ENCODE results near the gene ZNF771. TPM values are rescaled to one million over a fixed set of nuclear protein-coding genes. Genes with fewer than 3 reads are reported as not detected.
A peak's percentile ranks its signal among the peaks of the same experiment; 100 is the strongest.

Gene ZNF771
- total RNA-seq, 2 experiments from 2014 or later: 0.80 to 1.2 TPM

DNA sequence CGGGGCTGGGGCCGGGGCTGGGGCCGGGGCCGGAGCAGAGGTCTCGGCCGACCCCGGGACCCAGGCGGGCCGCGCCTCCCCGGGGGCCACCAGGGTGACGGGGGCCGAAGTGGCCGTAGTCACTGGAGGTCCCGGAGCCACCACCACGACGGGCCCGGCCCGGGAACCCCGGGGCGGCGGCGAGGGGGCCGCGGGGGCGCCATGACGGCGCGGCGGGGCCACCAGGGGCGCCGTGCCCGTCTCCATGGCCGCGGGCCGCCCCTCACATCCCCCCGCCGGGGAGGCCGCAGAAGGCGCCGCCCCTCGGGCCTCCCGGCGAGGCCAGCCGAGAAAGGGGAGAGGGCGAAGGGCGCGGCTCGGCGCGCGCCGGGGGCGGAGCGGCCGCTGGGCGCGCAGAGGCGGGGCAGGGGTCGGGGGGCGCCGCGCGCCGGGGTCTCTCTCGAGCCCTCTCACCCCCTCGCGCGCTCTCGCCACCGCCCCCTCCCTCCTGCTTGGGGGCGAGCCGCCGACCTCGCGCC lies 37.4 kb upstream of the ZNF771 start:
- Histone ChIP-seq H3K27me3 (ENCODE audit: control insufficient read depth in 1 of 2, insufficient read depth in 2 of 2, low read length in 2 of 2) (no peaks in the 10 kb centered on the region), H3K4me1 (ENCODE audit: insufficient read depth, low read length) (peaks cover 50% of the 10 kb centered on the region), H3K4me3 (ENCODE audit: low read length) (peak overlapping the region; percentile 77), H3K9me3 (ENCODE audit: control insufficient read depth in 1 of 2, insufficient read depth in 1 of 2, low read length in 2 of 2) (no peaks in the 10 kb centered on the region), H3K27ac (ENCODE audit: low read depth in 1 of 2, low read length in 2 of 2) (peak overlapping the region in 1 of 2 donors; percentile 46), H3K36me3 (ENCODE audit: insufficient read depth, low read length) (peaks cover 13% of the 10 kb centered on the region)
- H3K4me1 Mint-ChIP-seq (ENCODE audit: low read depth): peaks cover 56% of the 10 kb centered on the region
- DNase-seq (no peak), ATAC-seq (ENCODE audit: poor library complexity) (no peak)
- CTCF ChIA-PET: interaction anchor here (0.8 to 2.7 kb wide), 6 partner anchors 15 to 304 kb away, joined by 3 to 19 read pairs (median 4); partner anchors contain the start of genes CD2BP2 and ZNF48
- no peak for TF ChIP-seq CTCF (IDR thresholded peaks at IDR 0.05)
- H3K27ac Mint-ChIP-seq: peak overlapping the region; percentile 81
- peaks cover 23% of the 10 kb centered on the region for H3K36me3 Mint-ChIP-seq (ENCODE audit: low read depth)
- POLR2A ChIA-PET: interaction anchor here (1.0 to 6.0 kb wide), 23 partner anchors 11 to 562 kb away, joined by 3 to 153 read pairs (median 7); partner anchors contain the start of genes ALDOA, CD2BP2, CORO1A and DCTPP1
- H3K27me3 Mint-ChIP-seq: no peaks in the 10 kb centered on the region
- no peaks in the 10 kb centered on the region for H3K9me3 Mint-ChIP-seq
- peak overlapping the region; percentile 85 for H3K4me3 Mint-ChIP-seq
- intact Hi-C loops (cut with DNase I, micrococcal nuclease): loop anchor here (1.0 to 10.0 kb wide), 7 partner anchors 8 to 555 kb away; partner anchors contain the start of genes CD2BP2 (in 2 of the 2), FBRS (in 1 of the 2), FBXL19 (in 1 of the 2) and ZNF771 (in 1 of the 2)

DNA sequence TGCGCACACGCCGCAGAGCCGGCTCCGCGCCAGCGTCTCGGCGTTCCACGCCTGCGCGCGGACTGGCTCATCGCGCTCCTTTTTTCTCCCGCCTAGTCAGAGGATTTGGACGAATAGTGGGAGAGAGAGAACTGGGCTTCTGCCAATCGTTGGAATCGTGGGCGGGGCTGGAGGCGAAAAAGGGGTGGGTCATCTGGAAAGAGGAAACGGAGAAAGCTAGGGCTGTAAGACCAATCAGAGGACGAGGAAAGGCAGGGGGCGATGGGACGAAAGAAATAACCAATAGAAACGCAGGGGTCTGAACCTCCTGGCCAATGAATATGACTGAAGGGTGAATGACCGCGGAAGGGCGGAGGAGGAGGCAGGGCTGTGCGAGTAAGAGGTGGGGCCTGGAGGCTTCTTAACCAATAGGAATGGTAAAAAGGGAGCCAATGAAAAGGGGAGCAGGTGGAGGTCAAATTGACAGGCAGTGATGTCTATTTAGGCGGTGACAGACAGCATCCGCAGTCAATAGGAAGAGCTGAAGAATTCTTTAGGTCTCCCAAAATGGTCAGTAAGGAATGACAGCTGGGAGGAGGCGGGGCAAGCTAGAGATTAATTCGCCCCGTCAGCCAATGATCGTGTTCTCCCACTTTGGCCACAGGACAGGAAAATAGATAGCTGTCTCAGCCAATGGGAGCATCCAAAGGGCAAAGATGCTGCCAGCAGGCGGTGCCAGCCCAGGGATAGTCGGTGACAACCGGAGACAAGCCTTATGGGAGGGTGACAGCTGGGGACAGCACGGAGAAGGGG lies 36.8 kb upstream of the ZNF771 start, which contains the start of gene TBC1D10B:
TBC1D10B (minus strand) TSS at position 39 of the 792 bp plus-strand sequence. CDS start 311 bp downstream, outside the sequence.
- Mint-ChIP-seq H3K36me3 (ENCODE audit: low read depth) (peaks cover 16% of the 10 kb centered on the region), H3K27ac (peak within 1 kb of the TSS; percentile 82), H3K27me3 (no peaks in the 10 kb centered on the region), H3K4me3 (peak within 1 kb of the TSS; percentile 93), H3K9me3 (no peaks in the 10 kb centered on the region), H3K4me1 (ENCODE audit: low read depth) (peaks cover 51% of the 10 kb centered on the region)
- intact Hi-C loops (cut with DNase I, micrococcal nuclease): loop anchor here (1.0 to 10.0 kb wide), 7 partner anchors 8 to 554 kb away; partner anchors contain the start of genes CD2BP2 (in 2 of the 2), FBRS (in 1 of the 2), FBXL19 (in 1 of the 2) and ZNF771 (in 1 of the 2)
- Histone ChIP-seq H3K9me3 (ENCODE audit: control insufficient read depth in 1 of 2, insufficient read depth in 1 of 2, low read length in 2 of 2) (no peaks in the 10 kb centered on the region), H3K4me3 (ENCODE audit: low read length) (peak within 1 kb of the TSS; percentile 77), H3K4me1 (ENCODE audit: insufficient read depth, low read length) (peaks cover 49% of the 10 kb centered on the region), H3K27ac (ENCODE audit: low read depth in 1 of 2, low read length in 2 of 2) (peak within 1 kb of the TSS; percentile 59 to 78), H3K27me3 (ENCODE audit: control insufficient read depth in 1 of 2, insufficient read depth in 2 of 2, low read length in 2 of 2) (no peaks in the 10 kb centered on the region), H3K36me3 (ENCODE audit: insufficient read depth, low read length) (peaks cover 10% of the 10 kb centered on the region)
- TF ChIP-seq CTCF (IDR thresholded peaks at IDR 0.05): peak; percentile 27
- DNase-seq (peak; percentile 97 to 100 (median 99)), ATAC-seq (ENCODE audit: poor library complexity) (peak; percentile 84)
- POLR2A ChIA-PET: interaction anchor here (0.7 to 6.0 kb wide), 30 partner anchors 10 to 563 kb away, joined by 3 to 153 read pairs (median 6); partner anchors contain the start of genes ALDOA, CD2BP2, CORO1A and DCTPP1
- CTCF ChIA-PET: interaction anchor here (0.8 to 2.7 kb wide), 10 partner anchors 9 to 304 kb away, joined by 3 to 19 read pairs (median 6); partner anchors contain the start of genes CD2BP2, DCTPP1, SEPTIN1 and ZNF48

- no peaks in the 10 kb centered on the region for H3K27me3 Mint-ChIP-seq
- H3K4me1 Mint-ChIP-seq (ENCODE audit: low read depth): peaks cover 48% of the 10 kb centered on the region
- ChIA-PET POLR2A (interaction anchor here (0.7 to 6.0 kb wide), 26 partner anchors 9 to 563 kb away, joined by 3 to 153 read pairs (median 6); partner anchors contain the start of genes ALDOA, CD2BP2, CORO1A and DCTPP1), CTCF (interaction anchor here (0.9 to 2.7 kb wide), 6 partner anchors 9 to 58 kb away, joined by 3 to 19 read pairs (median 6); partner anchors contain the start of genes DCTPP1, SEPTIN1 and ZNF771)
- TF ChIP-seq CTCF (IDR thresholded peaks at IDR 0.05): no peak
- DNase-seq: no peak
- peak overlapping the region; percentile 81 for H3K27ac Mint-ChIP-seq
- H3K4me3 ChIP-seq (ENCODE audit: low read length): peak overlapping the region; percentile 55
- ATAC-seq (ENCODE audit: poor library complexity): no peak
- H3K27me3 ChIP-seq (ENCODE audit: control insufficient read depth in 1 of 2, insufficient read depth in 2 of 2, low read length in 2 of 2): no peaks in the 10 kb centered on the region
- intact Hi-C loops (cut with DNase I, micrococcal nuclease): loop anchor here (2.0 to 10.0 kb wide), 5 partner anchors 17 to 553 kb away; partner anchors contain the start of genes CD2BP2 (in 1 of the 2), FBRS (in 1 of the 2), FBXL19 (in 1 of the 2) and ZNF771 (in 1 of the 2)
- no peaks in the 10 kb centered on the region for H3K9me3 ChIP-seq (ENCODE audit: control insufficient read depth in 1 of 2, insufficient read depth in 1 of 2, low read length in 2 of 2)
- peaks cover 13% of the 10 kb centered on the region for H3K36me3 ChIP-seq (ENCODE audit: insufficient read depth, low read length)
- peak overlapping the region; percentile 59 to 78 for H3K27ac ChIP-seq (ENCODE audit: low read depth in 1 of 2, low read length in 2 of 2)
- H3K36me3 Mint-ChIP-seq (ENCODE audit: low read depth): peaks cover 12% of the 10 kb centered on the region
- H3K9me3 Mint-ChIP-seq: no peaks in the 10 kb centered on the region
- H3K4me1 ChIP-seq (ENCODE audit: insufficient read depth, low read length): peaks cover 54% of the 10 kb centered on the region
- peak overlapping the region; percentile 85 for H3K4me3 Mint-ChIP-seq
Measured at GRCh38 chr16:30371248-30371816, 36.1 kb upstream of the ZNF771 start.
